Prostate gland (tissue), 2 donors: Measurements from ENCODE around the gene GRB10. TPM values are rescaled to one million over a fixed set of nuclear protein-coding genes. Genes with fewer than 3 reads are reported as not detected.

Source experiments
- DNase-seq: peaks from one replicate; pipeline ENCODE4 v3.0.0-alpha.2; 2019; ENCODE audit warnings: low spot score
- H3K27ac ChIP-seq, 2 donors: fragments of 200-600 bp; sonication (generic); 2 replicates each; pipeline ENCODE4 v1.5.1; 2017 to 2019
- H3K27me3 ChIP-seq: fragments of 200-600 bp; sonication (generic); replicated peaks from 2 replicates; pipeline ENCODE4 v1.5.1; 2019; ENCODE audit not compliant: insufficient read depth
- H3K36me3 ChIP-seq, 2 donors: fragments of 200-600 bp; sonication (generic); 1 replicate in 1 of 2; 2 replicates in 1 of 2; pipeline versions ENCODE4 v1.5.1 to v1.8.1; 2017 to 2019
- H3K4me1 ChIP-seq: fragments of 200-600 bp; sonication (generic); replicated peaks from 2 replicates; pipeline ENCODE4 v1.5.1; 2019
- H3K4me3 ChIP-seq, 2 donors: fragments of 200-600 bp; sonication (generic); 2 replicates each; pipeline ENCODE4 v1.5.1; 2017 to 2019
- H3K9me3 ChIP-seq: fragments of 200-600 bp; sonication (generic); 2 replicates; pipeline ENCODE4 v1.5.1; 2017
- POLR2A ChIP-seq: fragments of 450-650 bp; IDR thresholded peaks from one replicate; pipeline ENCODE4 v1.6.1; 2016; ENCODE audit warnings: antibody characterized with exemption, mild to moderate bottlenecking
- POLR2AphosphoS5 ChIP-seq: sonication (generic); formaldehyde crosslinking; IDR thresholded peaks from one replicate; pipeline ENCODE4 v1.6.1; 2017; ENCODE audit warnings: antibody characterized with exemption
- WGBS: methylation state at CpG from one replicate; pipeline ENCODE4 v1.1.5; 2018; 5-methylcytosine and 5-hydroxymethylcytosine counted together
- intact Hi-C: fragments of 100-400 bp; cut with DNase I; formaldehyde crosslinking; loops from one replicate; pipeline ENCODE4 v1.14.2; 2022
- total RNA-seq, 2 donors: library from RNA; depleted of rRNA; stranded (reverse); fragments of >200 nt; gene quantifications; one replicate each; pipeline ENCODE4 v1.1.0, GENCODE V29; 2016
- TF ChIP-seq, protein P1 (sequence below), 4 experiments: fragments of 200-600 bp in 2 of 4; fragments of 450-650 bp in 2 of 4; sonication (generic) in 2 of 4; IDR thresholded peaks; 1 replicate in 3 of 4; 2 replicates in 1 of 4; pipeline ENCODE4 v1.5.1; 2016 to 2019; ENCODE audit warnings: antibody characterized with exemption in 4 of 4, mild to moderate bottlenecking in 2 of 4, moderate library complexity in 2 of 4

GRB10 gene
- total RNA-seq, 2 donors from 2014 or later = 54.3 to 63.1 TPM

GRCh38 chr7:50745835-50746234, 36.9 kb downstream of the GRB10 start:
- intact Hi-C loops = no loop called here

GRCh38 chr7:50745336-50745735, 37.4 kb downstream of the GRB10 start:
- no peak overlapping the region for H3K27ac ChIP-seq
- no peaks in the 10 kb centered on the region for H3K27me3 ChIP-seq
- no peak overlapping the region for H3K4me3 ChIP-seq
- no peak for DNase-seq
- TF ChIP-seq POLR2A (no peak), POLR2AphosphoS5 (no peak)
- TF ChIP-seq, protein P1, sequence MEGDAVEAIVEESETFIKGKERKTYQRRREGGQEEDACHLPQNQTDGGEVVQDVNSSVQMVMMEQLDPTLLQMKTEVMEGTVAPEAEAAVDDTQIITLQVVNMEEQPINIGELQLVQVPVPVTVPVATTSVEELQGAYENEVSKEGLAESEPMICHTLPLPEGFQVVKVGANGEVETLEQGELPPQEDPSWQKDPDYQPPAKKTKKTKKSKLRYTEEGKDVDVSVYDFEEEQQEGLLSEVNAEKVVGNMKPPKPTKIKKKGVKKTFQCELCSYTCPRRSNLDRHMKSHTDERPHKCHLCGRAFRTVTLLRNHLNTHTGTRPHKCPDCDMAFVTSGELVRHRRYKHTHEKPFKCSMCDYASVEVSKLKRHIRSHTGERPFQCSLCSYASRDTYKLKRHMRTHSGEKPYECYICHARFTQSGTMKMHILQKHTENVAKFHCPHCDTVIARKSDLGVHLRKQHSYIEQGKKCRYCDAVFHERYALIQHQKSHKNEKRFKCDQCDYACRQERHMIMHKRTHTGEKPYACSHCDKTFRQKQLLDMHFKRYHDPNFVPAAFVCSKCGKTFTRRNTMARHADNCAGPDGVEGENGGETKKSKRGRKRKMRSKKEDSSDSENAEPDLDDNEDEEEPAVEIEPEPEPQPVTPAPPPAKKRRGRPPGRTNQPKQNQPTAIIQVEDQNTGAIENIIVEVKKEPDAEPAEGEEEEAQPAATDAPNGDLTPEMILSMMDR (IDR thresholded peaks at IDR 0.05) = no peak
- H3K9me3 ChIP-seq = no peaks in the 10 kb centered on the region
- no peaks in the 10 kb centered on the region for H3K36me3 ChIP-seq
- 83% methylated on average over 7 of the region's 7 CpGs for WGBS
- intact Hi-C loops = no loop called here
- peaks cover 4% of the 10 kb centered on the region for H3K4me1 ChIP-seq

More at GRCh38 chr7:50745835-50746234, 36.9 kb downstream of the GRB10 start:
- TF ChIP-seq, protein P1 (IDR thresholded peaks at IDR 0.05) = no peak
- TF ChIP-seq POLR2A = no peak
- TF ChIP-seq POLR2AphosphoS5 = no peak
- 58% methylated on average over 2 of the region's 2 CpGs for WGBS
- H3K4me1 ChIP-seq = peaks cover 4% of the 10 kb centered on the region
- no peaks in the 10 kb centered on the region for H3K36me3 ChIP-seq
- no peak for DNase-seq
- no peaks in the 10 kb centered on the region for H3K27me3 ChIP-seq
- H3K27ac ChIP-seq = no peak overlapping the region
- H3K4me3 ChIP-seq = no peak overlapping the region
- H3K9me3 ChIP-seq = no peaks in the 10 kb centered on the region

GRCh38 chr7:50743893-50744292, 38.8 kb downstream of the GRB10 start:
- H3K4me3 ChIP-seq = no peak overlapping the region
- no peaks in the 10 kb centered on the region for H3K9me3 ChIP-seq

DNA sequence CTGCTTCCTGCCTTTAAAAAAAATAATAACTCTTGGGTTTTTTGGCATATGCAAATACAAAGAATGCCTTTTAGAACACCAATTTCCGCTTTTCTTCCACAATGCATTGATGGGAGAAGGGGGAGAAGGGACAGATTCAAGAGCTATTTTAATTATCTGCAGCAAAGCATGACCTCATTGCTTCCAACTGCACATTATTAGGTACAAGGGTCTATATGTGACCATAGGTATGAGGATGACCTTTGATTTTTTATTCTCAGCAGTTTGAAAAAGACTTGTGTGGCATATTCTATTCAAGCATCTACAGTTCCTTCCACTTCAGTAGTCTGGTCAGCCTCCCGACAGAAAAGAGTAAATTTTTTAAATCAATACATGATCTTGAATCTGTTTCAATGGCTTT, 39.7 kb downstream of the GRB10 start:
- WGBS = 82% methylated on average over 2 of the region's 2 CpGs
- Histone ChIP-seq H3K36me3 (no peaks in the 10 kb centered on the region), H3K9me3 (no peaks in the 10 kb centered on the region), H3K27ac (no peak overlapping the region), H3K4me1 (peaks cover 5% of the 10 kb centered on the region), H3K4me3 (no peak overlapping the region), H3K27me3 (no peaks in the 10 kb centered on the region)
- no peak for TF ChIP-seq POLR2AphosphoS5
- TF ChIP-seq, protein P1 (IDR thresholded peaks at IDR 0.05) = no peak
- no peak for TF ChIP-seq POLR2A
- intact Hi-C loops = no loop called here
- no peak for DNase-seq

More at GRCh38 chr7:50743893-50744292, 38.8 kb downstream of the GRB10 start:
- intact Hi-C loops = no loop called here
- DNase-seq = no peak
- 93% methylated on average over 11 of the region's 11 CpGs for WGBS
- peaks cover 5% of the 10 kb centered on the region for H3K4me1 ChIP-seq
- H3K27ac ChIP-seq = no peak overlapping the region
- TF ChIP-seq, protein P1 (IDR thresholded peaks at IDR 0.05) = no peak
- TF ChIP-seq POLR2AphosphoS5 = no peak
- no peak for TF ChIP-seq POLR2A
- no peaks in the 10 kb centered on the region for H3K27me3 ChIP-seq
- H3K36me3 ChIP-seq = no peaks in the 10 kb centered on the region

DNA sequence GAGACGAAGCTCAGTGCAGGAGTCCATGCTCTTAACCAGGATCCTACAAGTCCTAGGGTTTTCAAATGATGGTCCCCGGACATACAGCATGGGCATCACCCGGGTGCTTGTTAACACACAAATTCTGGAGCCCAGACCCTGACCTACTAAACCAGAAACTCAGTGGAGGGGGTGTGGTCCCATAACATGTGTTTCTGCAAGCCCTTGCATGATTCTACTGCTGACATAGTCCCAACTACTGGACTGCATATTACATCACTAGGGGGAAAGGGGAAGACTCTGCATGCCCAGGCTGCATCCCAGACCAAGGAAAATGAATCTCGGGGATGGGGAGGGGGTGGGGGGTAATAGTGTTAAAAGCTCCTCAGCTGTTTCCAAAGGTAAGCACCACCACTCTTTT, 40.3 kb downstream of the GRB10 start:
- TF ChIP-seq, protein P1 (IDR thresholded peaks at IDR 0.05) = no peak
- TF ChIP-seq POLR2A (no peak), POLR2AphosphoS5 (no peak)
- 66% methylated on average over 4 of the region's 4 CpGs for WGBS
- Histone ChIP-seq H3K36me3 (no peaks in the 10 kb centered on the region), H3K27me3 (no peaks in the 10 kb centered on the region), H3K4me3 (no peak overlapping the region), H3K4me1 (peaks cover 5% of the 10 kb centered on the region), H3K27ac (no peak overlapping the region), H3K9me3 (no peaks in the 10 kb centered on the region)
- no peak for DNase-seq
- intact Hi-C loops = no loop called here
